ENCODE results near the gene WFDC8. TPM values are rescaled to one million over a fixed set of nuclear protein-coding genes. Genes with fewer than 3 reads are reported as not detected.

WFDC8 gene
- polyA plus RNA-seq, 1 donor from 2014 or later: not detected

DNA sequence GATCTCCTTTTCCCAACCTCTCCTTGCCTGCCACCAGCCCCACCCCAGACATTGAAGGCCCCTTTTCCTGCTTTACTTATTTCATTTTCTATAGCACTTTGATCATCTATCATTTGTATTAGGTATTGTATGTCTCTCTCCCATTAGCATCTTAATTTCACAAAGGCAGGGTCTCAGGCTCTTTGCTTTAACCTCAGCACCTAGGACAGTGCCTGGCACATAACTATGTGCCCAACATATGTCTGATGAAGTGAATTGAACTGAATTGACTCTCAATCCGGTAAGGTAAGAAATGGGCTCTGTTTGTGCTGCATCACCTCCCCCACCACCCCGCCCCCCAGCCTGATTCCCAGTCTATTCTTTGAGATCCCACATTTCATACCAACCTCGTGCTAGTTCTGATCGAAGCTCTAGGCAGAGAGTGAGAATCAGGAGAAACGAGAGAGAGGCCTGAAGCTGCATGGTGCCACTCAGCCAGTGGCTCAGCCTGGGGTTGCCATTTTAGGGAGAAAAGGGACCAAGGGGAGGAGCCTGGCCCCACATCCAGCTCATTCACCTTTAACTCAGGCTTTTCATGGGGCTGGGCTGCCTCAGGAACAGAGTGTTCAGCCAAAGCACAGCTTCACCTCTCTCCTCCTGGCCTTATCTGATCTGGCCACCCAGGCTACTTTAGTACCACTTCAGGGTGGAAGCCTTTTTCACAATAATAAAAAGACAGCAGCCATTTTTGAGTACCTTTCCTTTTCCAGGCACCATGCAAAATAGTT is 63.8 kb downstream of the WFDC8 start, which contains the start of gene SPINT3:
Gene SPINT3, minus strand, starts transcription at position 476 of the 767 bp plus-strand sequence. Its CDS starts 14 bp downstream, at position 462.
- no peaks in the 10 kb centered on the region for H3K9me2 ChIP-seq (ENCODE audit: insufficient read depth, low read length)
- no peaks in the 10 kb centered on the region for H3F3A ChIP-seq (ENCODE audit: insufficient read depth, low read length, poor library complexity, severe bottlenecking)
- H3K9me3 ChIP-seq (ENCODE audit: low read length): no peaks in the 10 kb centered on the region
- no peaks in the 10 kb centered on the region for H3K27me3 ChIP-seq (ENCODE audit: insufficient read depth, low read depth, low read length)
- no peaks in the 10 kb centered on the region for H3K36me3 ChIP-seq (ENCODE audit: insufficient read depth, low read length)
- H3K79me2 ChIP-seq (replicated peaks; ENCODE audit: insufficient read depth, low read length): no peaks in the 10 kb centered on the region
- no peak for TF ChIP-seq EZH2 (IDR thresholded peaks at IDR 0.05; ENCODE audit: borderline replicate concordance, insufficient read depth, low read length, poor library complexity, severe bottlenecking)
- no peak for TF ChIP-seq MXI1 (conservative IDR thresholded peaks at IDR 0.05; ENCODE audit: poor library complexity, severe bottlenecking)
- no peak for TF ChIP-seq EP300 (conservative IDR thresholded peaks at IDR 0.05; ENCODE audit: poor library complexity, severe bottlenecking)
- no peak for TF ChIP-seq RAD21 (conservative IDR thresholded peaks at IDR 0.05)
- TF ChIP-seq REST (IDR thresholded peaks at IDR 0.05; ENCODE audit: borderline replicate concordance): no peak
- TF ChIP-seq, protein P1, sequence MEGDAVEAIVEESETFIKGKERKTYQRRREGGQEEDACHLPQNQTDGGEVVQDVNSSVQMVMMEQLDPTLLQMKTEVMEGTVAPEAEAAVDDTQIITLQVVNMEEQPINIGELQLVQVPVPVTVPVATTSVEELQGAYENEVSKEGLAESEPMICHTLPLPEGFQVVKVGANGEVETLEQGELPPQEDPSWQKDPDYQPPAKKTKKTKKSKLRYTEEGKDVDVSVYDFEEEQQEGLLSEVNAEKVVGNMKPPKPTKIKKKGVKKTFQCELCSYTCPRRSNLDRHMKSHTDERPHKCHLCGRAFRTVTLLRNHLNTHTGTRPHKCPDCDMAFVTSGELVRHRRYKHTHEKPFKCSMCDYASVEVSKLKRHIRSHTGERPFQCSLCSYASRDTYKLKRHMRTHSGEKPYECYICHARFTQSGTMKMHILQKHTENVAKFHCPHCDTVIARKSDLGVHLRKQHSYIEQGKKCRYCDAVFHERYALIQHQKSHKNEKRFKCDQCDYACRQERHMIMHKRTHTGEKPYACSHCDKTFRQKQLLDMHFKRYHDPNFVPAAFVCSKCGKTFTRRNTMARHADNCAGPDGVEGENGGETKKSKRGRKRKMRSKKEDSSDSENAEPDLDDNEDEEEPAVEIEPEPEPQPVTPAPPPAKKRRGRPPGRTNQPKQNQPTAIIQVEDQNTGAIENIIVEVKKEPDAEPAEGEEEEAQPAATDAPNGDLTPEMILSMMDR (IDR thresholded peaks at IDR 0.05; ENCODE audit: poor library complexity, severe bottlenecking): no peak
- no peak for TF ChIP-seq SMC3 (conservative IDR thresholded peaks at IDR 0.05; ENCODE audit: poor library complexity)
- TF ChIP-seq POLR2AphosphoS5 (IDR thresholded peaks at IDR 0.05): no peak
- TF ChIP-seq TAF1 (IDR thresholded peaks at IDR 0.05; ENCODE audit: low read depth): no peak
- H4K20me1 ChIP-seq (ENCODE audit: insufficient read depth): no peaks in the 10 kb centered on the region
- no peak within 1 kb of the TSS for H2AFZ ChIP-seq (ENCODE audit: low read depth, low read length)
- no peak within 1 kb of the TSS for H3K9ac ChIP-seq (ENCODE audit: low read length)
- H3K4me3 ChIP-seq (ENCODE audit: low read length): no peak within 1 kb of the TSS
- H3K4me2 ChIP-seq (ENCODE audit: low read length): no peak within 1 kb of the TSS
- no peak within 1 kb of the TSS for H3K27ac ChIP-seq (ENCODE audit: low read length)

DNA sequence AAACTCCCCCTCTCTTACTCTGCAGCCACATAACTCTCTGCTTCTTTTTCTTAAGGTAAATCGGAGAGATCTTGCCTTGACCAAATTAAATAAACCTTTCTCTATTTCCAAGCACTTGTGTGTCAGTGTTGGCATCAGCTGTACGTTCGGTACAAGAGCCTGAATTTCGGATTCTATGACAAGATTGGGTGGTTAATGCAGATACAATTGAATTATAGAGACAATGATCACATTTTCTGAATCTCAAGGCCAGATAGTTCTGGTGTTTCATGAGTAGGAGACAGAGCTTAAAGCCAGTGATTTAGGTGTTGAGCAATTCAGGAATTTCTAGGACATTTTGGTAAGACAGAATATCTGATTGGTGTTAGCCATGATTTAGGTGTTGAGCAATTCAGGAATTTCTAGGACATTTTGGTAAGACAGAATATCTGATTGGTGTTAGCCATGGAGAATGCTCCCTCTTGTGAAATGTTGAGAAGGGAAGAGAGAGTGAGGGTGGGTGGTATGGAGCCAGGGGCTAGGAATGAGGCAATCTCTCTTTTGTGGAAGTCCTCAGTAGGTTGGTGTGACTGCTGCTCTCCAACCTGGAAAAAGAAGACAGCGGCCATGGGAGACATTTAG is 68.7 kb downstream of the WFDC8 start:
- H3F3A ChIP-seq (ENCODE audit: insufficient read depth, low read length, poor library complexity, severe bottlenecking): no peaks in the 10 kb centered on the region

More for the DNA sequence above, 68.7 kb downstream of the WFDC8 start:
- Histone ChIP-seq H3K9me3 (ENCODE audit: low read length) (no peaks in the 10 kb centered on the region), H3K4me3 (ENCODE audit: low read length) (no peak overlapping the region), H3K79me2 (replicated peaks; ENCODE audit: insufficient read depth, low read length) (no peaks in the 10 kb centered on the region), H3K9ac (ENCODE audit: low read length) (no peak overlapping the region), H4K20me1 (ENCODE audit: insufficient read depth) (no peaks in the 10 kb centered on the region), H3K36me3 (ENCODE audit: insufficient read depth, low read length) (no peaks in the 10 kb centered on the region), H2AFZ (ENCODE audit: low read depth, low read length) (no peak overlapping the region), H3K4me2 (ENCODE audit: low read length) (no peak overlapping the region), H3K27ac (ENCODE audit: low read length) (no peak overlapping the region), H3K9me2 (ENCODE audit: insufficient read depth, low read length) (no peaks in the 10 kb centered on the region), H3K27me3 (ENCODE audit: insufficient read depth, low read depth, low read length) (no peaks in the 10 kb centered on the region)
- TF ChIP-seq EP300 (conservative IDR thresholded peaks at IDR 0.05; ENCODE audit: poor library complexity, severe bottlenecking) (no peak), SMC3 (conservative IDR thresholded peaks at IDR 0.05; ENCODE audit: poor library complexity) (no peak), REST (IDR thresholded peaks at IDR 0.05; ENCODE audit: borderline replicate concordance) (no peak), EZH2 (IDR thresholded peaks at IDR 0.05; ENCODE audit: borderline replicate concordance, insufficient read depth, low read length, poor library complexity, severe bottlenecking) (no peak), TAF1 (IDR thresholded peaks at IDR 0.05; ENCODE audit: low read depth) (no peak), POLR2AphosphoS5 (IDR thresholded peaks at IDR 0.05) (no peak), RAD21 (conservative IDR thresholded peaks at IDR 0.05) (no peak), MXI1 (conservative IDR thresholded peaks at IDR 0.05; ENCODE audit: poor library complexity, severe bottlenecking) (no peak)
- TF ChIP-seq, protein P1 (IDR thresholded peaks at IDR 0.05; ENCODE audit: poor library complexity, severe bottlenecking): no peak

All from neural cell (in vitro differentiated cells).